A549 (cell line): ENCODE data around the gene RNF17. TPM values are rescaled to one million over a fixed set of nuclear protein-coding genes. Genes with fewer than 3 reads are reported as not detected.

Experiments used
- ATAC-seq, 2 experiments: fragments of 200-7000 bp in 1 of 2; fragments of >200 bp in 1 of 2; cut with Nextera tagmentation in 1 of 2; cut with Tn5 transposase in 1 of 2; 3 replicates each; pipeline versions ENCODE4 v1.8.0 to v1.9.1; 2018 to 2020; ENCODE audit warnings: mild to moderate bottlenecking in 1 of 2, moderate library complexity in 1 of 2
- CTCF ChIA-PET: fragments of 300-600 bp; sonication (Branson Sonifier 250); formaldehyde crosslinking; extraction: SDS; loops from one replicate; lab custom pipeline; 2021; ENCODE audit warnings: antibody characterized with exemption, inconsistent platforms; lab: Yijun Ruan, JAX
- POLR2A ChIA-PET: fragments of 350-600 bp; formaldehyde crosslinking; extraction: SDS; loops from one replicate; lab custom pipeline; 2021; ENCODE audit warnings: antibody characterized with exemption, inconsistent platforms; lab: Yijun Ruan, JAX
- DNase-seq, 2 experiments: peaks; one replicate each; pipeline versions ENCODE4 v3.0.0 to v3.0.0-alpha.2; 2011 to 2016; ENCODE audit warnings: low read depth in 1 of 2, low spot score in 1 of 2
- FAIRE-seq: peaks from 2 replicates; lab custom pipeline; 2011; peaks lifted over from hg19 to GRCh38; lab: Jason Lieb, UNC
- H3K27ac ChIP-seq, 2 experiments: fragments of >200 bp; sonication (Bioruptor Twin); formaldehyde crosslinking; 3 replicates each; pipeline ENCODE4 v1.5.1; 2016 to 2017
- H3K4me1 ChIP-seq: fragments of >200 bp; sonication (Bioruptor Twin); formaldehyde crosslinking; 3 replicates; pipeline ENCODE4 v1.6.1; 2016
- H3K4me2 ChIP-seq: fragments of >200 bp; sonication (Bioruptor Twin); formaldehyde crosslinking; 3 replicates; pipeline ENCODE4 v1.6.1; 2016
- H3K4me3 ChIP-seq: fragments of >200 bp; sonication (Bioruptor Twin); formaldehyde crosslinking; 3 replicates; pipeline ENCODE4 v1.5.1; 2016
- H3K9me3 ChIP-seq: fragments of >200 bp; sonication (Bioruptor Twin); formaldehyde crosslinking; 3 replicates; pipeline ENCODE4 v1.6.1; 2016
- ATOH8 ChIP-seq: fragments of 250-450 bp; sonication (Bioruptor Pico); IDR thresholded peaks from 2 replicates; pipeline ENCODE4 v1.5.0; 2020; ENCODE audit warnings: low read depth, mild to moderate bottlenecking, moderate library complexity
- CBX2 ChIP-seq: fragments of 200-600 bp; sonication (generic); IDR thresholded peaks from 2 replicates; pipeline ENCODE4 v1.6.1; 2016; ENCODE audit warnings: low read depth, mild to moderate bottlenecking, borderline replicate concordance
- CHD2 ChIP-seq: fragments of 150-350 bp; IDR thresholded peaks from 2 replicates; pipeline ENCODE4 v1.6.1; 2014; ENCODE audit warnings: low read length; ENCODE audit not compliant: partially characterized antibody
- CHD4 ChIP-seq: fragments of 200-600 bp; sonication (generic); IDR thresholded peaks from 2 replicates; pipeline ENCODE4 v1.6.1; 2016; ENCODE audit warnings: antibody characterized with exemption, mild to moderate bottlenecking, borderline replicate concordance
- ELK1 ChIP-seq: fragments of 150-350 bp; IDR thresholded peaks from 2 replicates; pipeline ENCODE4 v1.6.1; 2014; ENCODE audit warnings: low read depth, mild to moderate bottlenecking, low read length
- EP300 ChIP-seq, 2 experiments: fragments of >200 bp; sonication (Bioruptor Twin); formaldehyde crosslinking; IDR thresholded peaks; 2 replicates in 1 of 2; 3 replicates in 1 of 2; pipeline ENCODE4 v1.6.1; 2016 to 2017
- FOXS1 ChIP-seq: fragments of 250-450 bp; sonication (Bioruptor Pico); IDR thresholded peaks from 2 replicates; pipeline ENCODE4 v1.5.0; 2020; ENCODE audit warnings: mild to moderate bottlenecking, moderate library complexity
- HDAC2 ChIP-seq: fragments of 200-600 bp; sonication (generic); IDR thresholded peaks from 2 replicates; pipeline ENCODE4 v1.6.1; 2016
- HOXB5 ChIP-seq: fragments of 250-450 bp; sonication (Bioruptor Pico); IDR thresholded peaks from 2 replicates; pipeline ENCODE4 v1.5.0; 2020; ENCODE audit warnings: mild to moderate bottlenecking, moderate library complexity
- KDM1A ChIP-seq: fragments of 200-600 bp; sonication (generic); IDR thresholded peaks from 2 replicates; pipeline ENCODE4 v1.6.1; 2016; ENCODE audit warnings: low read depth, mild to moderate bottlenecking
- KDM5A ChIP-seq: fragments of 200-600 bp; sonication (generic); IDR thresholded peaks from 2 replicates; pipeline ENCODE4 v1.6.1; 2016; ENCODE audit warnings: antibody characterized with exemption, mild to moderate bottlenecking
- MYC ChIP-seq: IDR thresholded peaks from 2 replicates; pipeline ENCODE4 v1.6.1; 2012; ENCODE audit warnings: mild to moderate bottlenecking, inconsistent platforms, low read length, improper control_type of control experiment, borderline replicate concordance
- NPAS2 ChIP-seq: fragments of 250-450 bp; sonication (Bioruptor Pico); IDR thresholded peaks from 2 replicates; pipeline ENCODE4 v1.8.0; 2022; ENCODE audit warnings: mild to moderate bottlenecking, moderate library complexity, borderline replicate concordance
- NR3C1 ChIP-seq: fragments of >200 bp; sonication (Bioruptor Twin); formaldehyde crosslinking; IDR thresholded peaks from 3 replicates; pipeline ENCODE4 v1.6.1; 2017
- PHF8 ChIP-seq: fragments of 200-600 bp; sonication (generic); IDR thresholded peaks from 2 replicates; pipeline ENCODE4 v1.6.1; 2016; ENCODE audit warnings: low read depth, mild to moderate bottlenecking, antibody characterized with exemption, moderate library complexity, borderline replicate concordance
- RAD21 ChIP-seq, 2 experiments: fragments of >200 bp in 1 of 2; sonication (Bioruptor Twin) in 1 of 2; formaldehyde crosslinking in 1 of 2; IDR thresholded peaks in 1 of 2; conservative IDR thresholded peaks in 1 of 2; 2 replicates in 1 of 2; 3 replicates in 1 of 2; pipeline ENCODE4 v1.6.1; 2012 to 2018; ENCODE audit warnings: inconsistent platforms in 1 of 2
- RARB ChIP-seq: fragments of 250-450 bp; sonication (Bioruptor Pico); IDR thresholded peaks from 2 replicates; pipeline ENCODE4 v1.8.0; 2021; ENCODE audit warnings: mild to moderate bottlenecking, moderate library complexity
- RFX5 ChIP-seq: fragments of 450-650 bp; IDR thresholded peaks from 2 replicates; pipeline ENCODE4 v1.7.1; 2014; ENCODE audit warnings: antibody characterized with exemption, mild to moderate bottlenecking, moderate library complexity
- TFCP2L1 ChIP-seq: fragments of 250-450 bp; sonication (Bioruptor Pico); IDR thresholded peaks from 2 replicates; pipeline ENCODE4 v1.5.0; 2021; ENCODE audit warnings: mild to moderate bottlenecking
- ZC3H11A ChIP-seq: fragments of 450-650 bp; IDR thresholded peaks from 2 replicates; pipeline ENCODE4 v1.6.1; 2014; ENCODE audit warnings: antibody characterized with exemption, mild to moderate bottlenecking
- ZSCAN20 ChIP-seq: fragments of 250-450 bp; sonication (Bioruptor Pico); IDR thresholded peaks from 2 replicates; pipeline ENCODE4 v1.8.0; 2022; ENCODE audit warnings: mild to moderate bottlenecking, moderate library complexity
- WGBS: methylation state at CpG from one replicate; pipeline ENCODE4 v1.1.6; 2017; ENCODE audit errors: missing lambda C conversion rate; 5-methylcytosine and 5-hydroxymethylcytosine counted together
- polyA plus RNA-seq, 4 experiments: library from polyadenylated mRNA; depleted of rRNA in 3 of 4; stranded (reverse); fragments of >200 nt; fragmentation: RNase III in 1 of 4; extraction: RNeasy Plus Mini Kit Qiagen cat#74134 plus additional on column Dnase treatment in 1 of 4; gene quantifications; 2 replicates in 3 of 4; 3 replicates in 1 of 4; pipeline ENCODE4 v1.2.3, GENCODE V29; 2011 to 2017
- TF ChIP-seq, protein P1 (sequence below): fragments of >200 bp; sonication (Bioruptor Twin); formaldehyde crosslinking; IDR thresholded peaks from 3 replicates; pipeline ENCODE4 v1.5.1; 2016
- TF ChIP-seq, protein P2 (sequence below): IDR thresholded peaks from 2 replicates; pipeline ENCODE4 v1.6.1; 2012; ENCODE audit warnings: low read depth, borderline replicate concordance
- TF ChIP-seq, protein P3 (sequence below): fragments of >200 bp; sonication (Bioruptor Twin); formaldehyde crosslinking; IDR thresholded peaks from 2 replicates; pipeline ENCODE4 v1.6.1; 2016
- TF ChIP-seq, protein P4 (sequence below): fragments of 450-650 bp; IDR thresholded peaks from 2 replicates; pipeline ENCODE4 v1.6.1; 2014; ENCODE audit warnings: antibody characterized with exemption
- TF ChIP-seq, protein P5 (sequence below): IDR thresholded peaks from 2 replicates; pipeline ENCODE4 v1.6.1; 2012

RNF17 gene
- polyA plus RNA-seq, 2 of the 4 experiments (the other 2 are of a cell fraction): not detected

DNA sequence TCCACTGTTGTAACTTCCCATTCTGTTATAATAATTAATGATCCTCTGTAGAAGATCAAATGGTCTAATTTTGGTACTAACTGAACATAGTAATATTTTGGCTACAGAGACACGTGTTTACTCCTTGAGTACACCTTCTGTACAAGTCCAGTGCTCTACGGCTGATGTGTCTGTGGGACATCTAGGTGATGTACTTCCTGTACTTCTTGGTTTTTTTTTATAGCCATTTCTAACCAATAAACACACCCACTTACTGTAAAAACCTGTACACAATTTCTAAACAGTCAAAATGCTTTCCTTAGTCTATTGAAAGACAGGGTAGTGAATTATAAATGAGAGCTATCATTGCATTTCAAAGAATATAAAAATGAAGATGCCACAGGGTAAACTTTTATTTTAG is 118.7 kb downstream of the RNF17 start:
- ATAC-seq: no peak
- Histone ChIP-seq H3K4me3 (no peak overlapping the region), H3K4me2 (no peak overlapping the region), H3K27ac (no peak overlapping the region), H3K4me1 (no peaks in the 10 kb centered on the region), H3K9me3 (no peaks in the 10 kb centered on the region)
- ChIA-PET POLR2A (no interaction called here), CTCF (no interaction called here)
- FAIRE-seq: no peak
- TF ChIP-seq EP300 (IDR thresholded peaks at IDR 0.05) (no peak), CHD4 (no peak), RAD21 (conservative IDR thresholded peaks at IDR 0.05 in 1 of 2, IDR thresholded peaks at IDR 0.05 in 1 of 2) (no peak), FOXS1 (CRISPR knock-in tag) (no peak), PHF8 (no peak), NR3C1 (no peak), ELK1 (no peak), CHD2 (no peak)
- TF ChIP-seq, protein P1, sequence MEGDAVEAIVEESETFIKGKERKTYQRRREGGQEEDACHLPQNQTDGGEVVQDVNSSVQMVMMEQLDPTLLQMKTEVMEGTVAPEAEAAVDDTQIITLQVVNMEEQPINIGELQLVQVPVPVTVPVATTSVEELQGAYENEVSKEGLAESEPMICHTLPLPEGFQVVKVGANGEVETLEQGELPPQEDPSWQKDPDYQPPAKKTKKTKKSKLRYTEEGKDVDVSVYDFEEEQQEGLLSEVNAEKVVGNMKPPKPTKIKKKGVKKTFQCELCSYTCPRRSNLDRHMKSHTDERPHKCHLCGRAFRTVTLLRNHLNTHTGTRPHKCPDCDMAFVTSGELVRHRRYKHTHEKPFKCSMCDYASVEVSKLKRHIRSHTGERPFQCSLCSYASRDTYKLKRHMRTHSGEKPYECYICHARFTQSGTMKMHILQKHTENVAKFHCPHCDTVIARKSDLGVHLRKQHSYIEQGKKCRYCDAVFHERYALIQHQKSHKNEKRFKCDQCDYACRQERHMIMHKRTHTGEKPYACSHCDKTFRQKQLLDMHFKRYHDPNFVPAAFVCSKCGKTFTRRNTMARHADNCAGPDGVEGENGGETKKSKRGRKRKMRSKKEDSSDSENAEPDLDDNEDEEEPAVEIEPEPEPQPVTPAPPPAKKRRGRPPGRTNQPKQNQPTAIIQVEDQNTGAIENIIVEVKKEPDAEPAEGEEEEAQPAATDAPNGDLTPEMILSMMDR: no peak
- 91% methylated on average over 2 of the region's 2 CpGs for WGBS
- DNase-seq: no peak

- TF ChIP-seq KDM1A (no peak), CBX2 (no peak)
- TF ChIP-seq, protein P2, sequence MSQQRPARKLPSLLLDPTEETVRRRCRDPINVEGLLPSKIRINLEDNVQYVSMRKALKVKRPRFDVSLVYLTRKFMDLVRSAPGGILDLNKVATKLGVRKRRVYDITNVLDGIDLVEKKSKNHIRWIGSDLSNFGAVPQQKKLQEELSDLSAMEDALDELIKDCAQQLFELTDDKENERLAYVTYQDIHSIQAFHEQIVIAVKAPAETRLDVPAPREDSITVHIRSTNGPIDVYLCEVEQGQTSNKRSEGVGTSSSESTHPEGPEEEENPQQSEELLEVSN: no peak
- no peaks in the 10 kb centered on the region for H3K9me3 ChIP-seq
- ATAC-seq: no peak
- ChIA-PET CTCF (no interaction called here), POLR2A (no interaction called here)
- no peak overlapping the region for H3K4me3 ChIP-seq
- no peak overlapping the region for H3K27ac ChIP-seq
- DNase-seq: no peak
- FAIRE-seq: no peak
- no peak overlapping the region for H3K4me2 ChIP-seq
- H3K4me1 ChIP-seq: no peaks in the 10 kb centered on the region
- WGBS: 95% methylated on average over 6 of the region's 6 CpGs
These were observed 123.8 kb downstream of the RNF17 start for GRCh38 chr13:24887759-24888158.

- 89% methylated on average over 3 of the region's 3 CpGs for WGBS
- Histone ChIP-seq H3K4me3 (no peak overlapping the region), H3K27ac (no peak overlapping the region), H3K9me3 (no peaks in the 10 kb centered on the region), H3K4me1 (no peaks in the 10 kb centered on the region), H3K4me2 (no peak overlapping the region)
- DNase-seq (no peak), FAIRE-seq (no peak), ATAC-seq (no peak)
- ChIA-PET CTCF (no interaction called here), POLR2A (no interaction called here)
- TF ChIP-seq ATOH8 (CRISPR knock-in tag) (no peak), HDAC2 (no peak), ZSCAN20 (CRISPR knock-in tag) (no peak), RARB (no peak), FOXS1 (CRISPR knock-in tag) (no peak), RFX5 (no peak), CHD4 (no peak), KDM1A (no peak), RAD21 (conservative IDR thresholded peaks at IDR 0.05 in 1 of 2, IDR thresholded peaks at IDR 0.05 in 1 of 2) (no peak), KDM5A (no peak), ZC3H11A (no peak), HOXB5 (CRISPR knock-in tag) (no peak), MYC (no peak), NPAS2 (CRISPR knock-in tag) (no peak), PHF8 (no peak), TFCP2L1 (CRISPR knock-in tag) (no peak)
- TF ChIP-seq, protein P3, sequence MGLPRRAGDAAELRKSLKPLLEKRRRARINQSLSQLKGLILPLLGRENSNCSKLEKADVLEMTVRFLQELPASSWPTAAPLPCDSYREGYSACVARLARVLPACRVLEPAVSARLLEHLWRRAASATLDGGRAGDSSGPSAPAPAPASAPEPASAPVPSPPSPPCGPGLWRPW: no peak
- TF ChIP-seq, protein P4, sequence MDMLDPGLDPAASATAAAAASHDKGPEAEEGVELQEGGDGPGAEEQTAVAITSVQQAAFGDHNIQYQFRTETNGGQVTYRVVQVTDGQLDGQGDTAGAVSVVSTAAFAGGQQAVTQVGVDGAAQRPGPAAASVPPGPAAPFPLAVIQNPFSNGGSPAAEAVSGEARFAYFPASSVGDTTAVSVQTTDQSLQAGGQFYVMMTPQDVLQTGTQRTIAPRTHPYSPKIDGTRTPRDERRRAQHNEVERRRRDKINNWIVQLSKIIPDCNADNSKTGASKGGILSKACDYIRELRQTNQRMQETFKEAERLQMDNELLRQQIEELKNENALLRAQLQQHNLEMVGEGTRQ: no peak
- TF ChIP-seq, protein P5, sequence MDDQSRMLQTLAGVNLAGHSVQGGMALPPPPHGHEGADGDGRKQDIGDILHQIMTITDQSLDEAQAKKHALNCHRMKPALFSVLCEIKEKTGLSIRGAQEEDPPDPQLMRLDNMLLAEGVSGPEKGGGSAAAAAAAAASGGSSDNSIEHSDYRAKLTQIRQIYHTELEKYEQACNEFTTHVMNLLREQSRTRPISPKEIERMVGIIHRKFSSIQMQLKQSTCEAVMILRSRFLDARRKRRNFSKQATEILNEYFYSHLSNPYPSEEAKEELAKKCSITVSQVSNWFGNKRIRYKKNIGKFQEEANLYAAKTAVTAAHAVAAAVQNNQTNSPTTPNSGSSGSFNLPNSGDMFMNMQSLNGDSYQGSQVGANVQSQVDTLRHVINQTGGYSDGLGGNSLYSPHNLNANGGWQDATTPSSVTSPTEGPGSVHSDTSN: no peak
- TF ChIP-seq, protein P2: no peak
These were observed 124.4 kb downstream of the RNF17 start for GRCh38 chr13:24888291-24888931.
